Measurements from ENCODE around the gene LRRC32. TPM values are rescaled to one million over a fixed set of nuclear protein-coding genes. Genes with fewer than 3 reads are reported as not detected.

The LRRC32 gene
- total RNA-seq, 3 donors from 2014 or later = 4.6 to 5.8 (median 4.6) TPM

DNA sequence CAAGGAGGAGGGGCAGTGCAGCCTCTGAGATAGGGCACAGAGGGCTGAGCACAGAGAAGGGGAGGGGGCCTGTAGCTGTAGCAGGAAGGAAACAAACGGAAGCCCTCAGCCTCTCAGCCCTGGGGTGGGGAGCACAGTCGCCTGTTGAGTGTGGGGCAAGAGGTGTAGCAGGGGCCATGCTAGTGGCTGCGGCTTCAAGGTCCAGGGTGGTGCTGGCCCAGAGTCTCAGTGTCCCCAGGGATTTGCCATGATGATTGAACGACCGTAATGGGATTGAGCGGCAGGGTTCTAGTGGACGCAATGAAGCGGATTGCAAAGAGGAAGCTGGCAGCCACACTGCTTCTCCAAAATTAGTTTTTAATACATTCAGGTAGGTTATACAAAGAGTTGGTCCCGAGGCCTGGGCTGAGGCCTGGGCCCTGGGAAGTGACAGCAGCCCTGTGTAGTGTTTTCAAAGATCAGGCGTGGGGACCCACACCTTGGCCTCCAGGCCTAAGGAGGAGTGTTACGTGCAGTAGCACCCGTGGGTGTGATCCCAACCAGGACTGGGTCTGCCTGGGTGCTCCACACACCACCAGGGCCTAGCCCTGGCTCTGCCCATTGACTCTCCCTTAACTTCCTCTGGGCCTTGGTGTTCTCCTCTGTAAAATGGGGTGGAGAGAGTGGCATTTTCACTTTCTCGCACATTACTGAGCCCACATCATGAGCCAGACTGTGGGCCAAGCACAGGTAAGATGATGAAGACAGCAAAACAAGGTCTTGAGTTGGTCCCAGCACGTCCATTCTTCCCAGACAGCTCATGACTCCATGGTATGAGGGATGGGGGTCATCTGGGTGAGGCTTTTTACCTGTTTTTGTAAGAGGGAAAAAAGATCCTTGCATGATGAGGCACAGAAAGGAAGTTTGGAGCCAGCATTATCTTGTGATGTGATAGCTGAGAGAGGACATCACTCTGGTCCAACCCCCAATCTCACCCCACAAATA is 13.1 kb downstream of the LRRC32 start:
- Mint-ChIP-seq H3K9me3 (no peaks in the 10 kb centered on the region), H3K36me3 (ENCODE audit: insufficient read depth) (no peaks in the 10 kb centered on the region), H3K4me3 (no peak overlapping the region), H3K27me3 (ENCODE audit: low read depth) (peaks cover 11% of the 10 kb centered on the region), H3K4me1 (ENCODE audit: low read depth) (peaks cover 2% of the 10 kb centered on the region)
- DNase-seq (no peak), ATAC-seq (no peak)

GRCh38 chr11:76656571-76657081 is 13.9 kb downstream of the LRRC32 start:
- H3K27me3 Mint-ChIP-seq (ENCODE audit: low read depth) = peaks cover 11% of the 10 kb centered on the region
- no peaks in the 10 kb centered on the region for H3K9me3 Mint-ChIP-seq
- no peak for ATAC-seq
- H3K36me3 Mint-ChIP-seq (ENCODE audit: insufficient read depth) = no peaks in the 10 kb centered on the region
- peaks cover 2% of the 10 kb centered on the region for H3K4me1 Mint-ChIP-seq (ENCODE audit: low read depth)
- H3K4me3 Mint-ChIP-seq = no peak overlapping the region
- no peak for DNase-seq

DNA sequence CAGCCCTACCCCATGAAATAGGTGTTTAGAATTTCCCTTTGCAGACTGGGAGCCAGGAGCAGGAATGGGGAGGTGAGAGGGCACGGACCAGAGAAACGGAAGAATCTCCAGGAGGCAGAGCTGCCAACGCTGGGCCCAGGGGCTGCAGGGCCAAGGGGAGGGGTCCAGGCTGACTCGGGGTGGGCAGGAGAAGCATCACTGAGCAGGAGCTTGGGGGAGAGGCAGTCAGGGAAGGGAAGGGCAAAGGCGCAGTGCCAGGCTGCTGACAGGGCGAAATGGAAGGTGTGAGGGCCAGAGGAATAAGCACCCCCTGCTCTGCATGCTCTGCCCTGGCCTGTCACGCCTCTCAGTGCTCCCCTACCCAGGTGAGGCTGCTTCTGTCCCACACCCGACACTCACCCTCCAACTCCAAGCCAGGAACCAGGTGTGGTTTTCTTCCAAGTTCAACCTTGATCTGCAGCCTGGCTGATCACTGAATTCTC is 14.5 kb downstream of the LRRC32 start:
- H3K27me3 Mint-ChIP-seq (ENCODE audit: low read depth) = peaks cover 11% of the 10 kb centered on the region
- no peak for ATAC-seq
- no peak for DNase-seq
- no peaks in the 10 kb centered on the region for H3K9me3 Mint-ChIP-seq
- peaks cover 2% of the 10 kb centered on the region for H3K4me1 Mint-ChIP-seq (ENCODE audit: low read depth)
- H3K36me3 Mint-ChIP-seq (ENCODE audit: insufficient read depth) = no peaks in the 10 kb centered on the region
- no peak overlapping the region for H3K4me3 Mint-ChIP-seq

- Mint-ChIP-seq H3K36me3 (ENCODE audit: insufficient read depth) (no peaks in the 10 kb centered on the region), H3K9me3 (no peaks in the 10 kb centered on the region), H3K27me3 (ENCODE audit: low read depth) (peaks cover 11% of the 10 kb centered on the region), H3K4me3 (no peak overlapping the region), H3K4me1 (ENCODE audit: low read depth) (peaks cover 2% of the 10 kb centered on the region)
- DNase-seq = no peak
- ATAC-seq = no peak
Measured at GRCh38 chr11:76655501-76656049, 15.0 kb downstream of the LRRC32 start.

- Mint-ChIP-seq H3K36me3 (ENCODE audit: insufficient read depth) (no peaks in the 10 kb centered on the region), H3K27me3 (ENCODE audit: low read depth) (peaks cover 11% of the 10 kb centered on the region), H3K4me3 (no peak overlapping the region), H3K4me1 (ENCODE audit: low read depth) (peaks cover 2% of the 10 kb centered on the region), H3K9me3 (no peaks in the 10 kb centered on the region)
- DNase-seq = no peak
- no peak for ATAC-seq
Measured at GRCh38 chr11:76654980-76655379, 15.6 kb downstream of the LRRC32 start.

GRCh38 chr11:76654298-76654851 is 16.2 kb downstream of the LRRC32 start:
- no peak for DNase-seq
- no peaks in the 10 kb centered on the region for H3K9me3 Mint-ChIP-seq
- no peak for ATAC-seq
- peaks cover 2% of the 10 kb centered on the region for H3K4me1 Mint-ChIP-seq (ENCODE audit: low read depth)
- no peak overlapping the region for H3K4me3 Mint-ChIP-seq
- no peaks in the 10 kb centered on the region for H3K36me3 Mint-ChIP-seq (ENCODE audit: insufficient read depth)
- H3K27me3 Mint-ChIP-seq (ENCODE audit: low read depth) = peaks cover 11% of the 10 kb centered on the region

GRCh38 chr11:76653674-76654284 is 16.8 kb downstream of the LRRC32 start:
- Mint-ChIP-seq H3K9me3 (no peaks in the 10 kb centered on the region), H3K4me1 (ENCODE audit: low read depth) (peaks cover 2% of the 10 kb centered on the region), H3K27me3 (ENCODE audit: low read depth) (peaks cover 15% of the 10 kb centered on the region), H3K36me3 (ENCODE audit: insufficient read depth) (no peaks in the 10 kb centered on the region), H3K4me3 (no peak overlapping the region)
- no peak for ATAC-seq
- no peak for DNase-seq

- Mint-ChIP-seq H3K9me3 (no peaks in the 10 kb centered on the region), H3K36me3 (ENCODE audit: insufficient read depth) (no peaks in the 10 kb centered on the region), H3K4me3 (no peak overlapping the region), H3K27me3 (ENCODE audit: low read depth) (peaks cover 15% of the 10 kb centered on the region), H3K4me1 (ENCODE audit: low read depth) (peaks cover 2% of the 10 kb centered on the region)
- no peak for DNase-seq
- no peak for ATAC-seq
Measured at GRCh38 chr11:76653012-76653673, 17.4 kb downstream of the LRRC32 start.

DNA sequence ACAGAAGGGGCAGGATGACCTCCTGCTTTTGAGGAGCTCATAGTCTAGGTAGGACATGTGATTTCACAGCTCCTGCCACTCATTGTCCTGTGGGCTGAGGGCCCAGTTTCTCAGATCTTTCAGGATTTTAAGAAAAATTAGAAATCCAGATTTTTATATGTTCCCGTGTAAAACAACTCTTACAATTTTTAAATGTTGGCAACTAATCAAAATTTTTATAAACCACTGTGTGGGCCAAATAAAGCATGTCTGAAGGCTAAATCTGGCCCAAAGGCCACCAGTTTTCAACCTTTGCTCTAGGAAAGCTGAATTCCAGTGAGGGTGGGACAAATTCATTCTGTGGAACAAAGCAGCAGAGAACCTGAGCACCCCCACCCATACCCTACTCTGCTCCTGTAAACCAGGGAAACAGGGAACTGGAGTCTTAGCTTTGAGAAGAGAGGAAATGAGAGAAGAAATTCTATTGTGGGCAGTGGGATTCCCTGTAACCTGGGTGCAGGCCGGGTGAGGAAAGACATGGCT is 20.6 kb downstream of the LRRC32 start:
- Mint-ChIP-seq H3K9me3 (peaks cover 15% of the 10 kb centered on the region), H3K36me3 (ENCODE audit: insufficient read depth) (no peaks in the 10 kb centered on the region), H3K4me1 (ENCODE audit: low read depth) (no peaks in the 10 kb centered on the region), H3K27me3 (ENCODE audit: low read depth) (peaks cover 24% of the 10 kb centered on the region), H3K4me3 (no peak overlapping the region)
- DNase-seq = no peak
- no peak for ATAC-seq

GRCh38 chr11:76649011-76649410 is 21.5 kb downstream of the LRRC32 start:
- ATAC-seq (no peak), DNase-seq (no peak)
- peaks cover 26% of the 10 kb centered on the region for H3K27me3 Mint-ChIP-seq (ENCODE audit: low read depth)
- no peaks in the 10 kb centered on the region for H3K36me3 Mint-ChIP-seq (ENCODE audit: insufficient read depth)
- H3K4me1 Mint-ChIP-seq (ENCODE audit: low read depth) = no peaks in the 10 kb centered on the region
- H3K4me3 Mint-ChIP-seq = no peak overlapping the region
- H3K9me3 Mint-ChIP-seq = peaks cover 15% of the 10 kb centered on the region

- peaks cover 15% of the 10 kb centered on the region for H3K9me3 Mint-ChIP-seq
Measured at GRCh38 chr11:76648061-76648460, 22.5 kb downstream of the LRRC32 start.

DNA sequence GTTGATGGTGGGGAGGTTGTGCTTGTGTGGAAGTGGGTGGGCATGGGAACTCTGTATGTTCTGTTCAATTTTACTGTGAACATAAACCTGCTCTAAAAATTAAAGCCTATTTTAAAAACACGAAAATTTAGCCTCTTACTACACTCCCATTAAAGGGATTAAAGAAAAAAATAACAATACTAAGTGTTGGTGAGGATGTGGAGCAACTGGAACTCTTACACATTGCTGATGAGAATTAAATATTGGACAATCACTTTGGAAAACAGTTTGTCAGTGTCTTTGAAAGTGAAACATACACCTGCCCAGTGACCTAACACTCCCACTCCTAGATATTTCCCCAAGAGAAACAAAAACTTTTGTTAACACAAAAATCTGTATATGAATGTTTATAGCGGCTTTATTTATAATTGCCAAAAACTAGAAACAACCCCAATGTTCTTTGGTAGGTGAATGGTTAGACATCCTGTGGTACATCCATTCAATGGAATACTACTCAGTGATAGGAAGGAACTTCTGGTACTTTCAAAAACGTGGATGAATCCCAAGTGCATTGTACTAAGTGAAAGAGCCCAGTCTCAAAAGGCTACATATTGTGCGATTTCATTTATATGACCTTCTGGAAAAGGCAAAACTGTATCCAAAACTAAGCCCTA is 23.5 kb downstream of the LRRC32 start:
- ATAC-seq (no peak), DNase-seq (no peak)
- Mint-ChIP-seq H3K9me3 (peaks cover 15% of the 10 kb centered on the region), H3K36me3 (ENCODE audit: insufficient read depth) (no peaks in the 10 kb centered on the region), H3K4me3 (no peak overlapping the region), H3K27me3 (ENCODE audit: low read depth) (peaks cover 26% of the 10 kb centered on the region), H3K4me1 (ENCODE audit: low read depth) (peaks cover 2% of the 10 kb centered on the region)

More at GRCh38 chr11:76648061-76648460, 22.5 kb downstream of the LRRC32 start:
- no peaks in the 10 kb centered on the region for H3K36me3 Mint-ChIP-seq (ENCODE audit: insufficient read depth)
- peaks cover 22% of the 10 kb centered on the region for H3K27me3 Mint-ChIP-seq (ENCODE audit: low read depth)
- H3K4me3 Mint-ChIP-seq = no peak overlapping the region
- DNase-seq (no peak), ATAC-seq (no peak)
- H3K4me1 Mint-ChIP-seq (ENCODE audit: low read depth) = no peaks in the 10 kb centered on the region

- no peak for ATAC-seq
- Mint-ChIP-seq H3K4me3 (no peak overlapping the region), H3K27me3 (ENCODE audit: low read depth) (peaks cover 33% of the 10 kb centered on the region)
Measured at GRCh38 chr11:76644591-76644990, 26.0 kb downstream of the LRRC32 start.

More at GRCh38 chr11:76644591-76644990, 26.0 kb downstream of the LRRC32 start:
- H3K36me3 Mint-ChIP-seq (ENCODE audit: insufficient read depth) = no peaks in the 10 kb centered on the region
- peaks cover 5% of the 10 kb centered on the region for H3K4me1 Mint-ChIP-seq (ENCODE audit: low read depth)
- no peak for DNase-seq
- peaks cover 15% of the 10 kb centered on the region for H3K9me3 Mint-ChIP-seq
